ENCODE data around the gene PROK1. TPM values are rescaled to one million over a fixed set of nuclear protein-coding genes. Genes with fewer than 3 reads are reported as not detected.

The PROK1 gene
- total and polyA plus RNA-seq, 2 of the 13 experiments (the other 11 are each of a cell fraction or from before 2014, with no cell fraction given): 0.07 TPM; not detected in 1

- Histone ChIP-seq H3K79me2 (ENCODE audit: insufficient read depth, low read length) (no peaks in the 10 kb centered on the region), H3K4me2 (ENCODE audit: low read depth, low read length) (no peak overlapping the region), H3K4me1 (ENCODE audit: insufficient read depth, low read length) (peaks cover 10% of the 10 kb centered on the region; the same call in 1 of the 2 replicates), H2AFZ (ENCODE audit: low read length) (no peak overlapping the region), H3K27me3 (ENCODE audit: control insufficient read depth in 1 of 2, insufficient read depth in 2 of 2, low read length in 2 of 2) (peaks cover 1 to 14% of the 10 kb centered on the region in 2 experiments; a peak in 2 of 5 replicates), H4K20me1 (ENCODE audit: insufficient read depth, low read length) (no peaks in the 10 kb centered on the region), H3K27ac (ENCODE audit: extremely low read length, insufficient read depth, low read length) (no peak overlapping the region), H3K4me3 (replicated peaks in 1 of 3; ENCODE audit: insufficient read depth in 1 of 3, low read depth in 2 of 3, low read length in 3 of 3) (no peak overlapping the region), H3K36me3 (replicated peaks in 1 of 2; ENCODE audit: control insufficient read depth in 1 of 2, insufficient read depth in 2 of 2, low read length in 2 of 2) (no peaks in the 10 kb centered on the region), H3K9ac (ENCODE audit: insufficient read depth, low read depth, low read length) (no peak overlapping the region), H3K9me3 (ENCODE audit: low read length) (no peaks in the 10 kb centered on the region)
- intact Hi-C loops (cut with micrococcal nuclease; ENCODE audit: unreplicated experiment): no loop called here
- POLR2A ChIA-PET: no interaction called here
- DNase-seq (ENCODE audit: low spot score) (no peak), FAIRE-seq (no peak), ATAC-seq (no peak)
- in situ Hi-C loops (cut with HindIII; ENCODE audit: extremely low pct_ligation_motif_present, low pct_unique_long_range_greater_than_20kb): no loop called here
- no TSS peak for BruUV-seq (replicated peaks)
- CTCF ChIA-PET (ENCODE audit: low intra/inter-chr PET ratio, low total read pairs): no interaction called here
- WGBS (ENCODE audit: low lambda C conversion rate): 0% methylated on average over 4 of the region's 4 CpGs
- no peak for TF ChIP-seq ZMYM3 (CRISPR knock-in tag; IDR thresholded peaks at IDR 0.05)
- no peak for TF ChIP-seq FOXP1 (IDR thresholded peaks at IDR 0.05)
- TF ChIP-seq FOXP1 (CRISPR knock-in tag; IDR thresholded peaks at IDR 0.05): no peak
- TF ChIP-seq DNMT3B (CRISPR knock-in tag; conservative IDR thresholded peaks at IDR 0.05): no peak
- no peak for TF ChIP-seq ZNF557 (CRISPR knock-in tag; IDR thresholded peaks at IDR 0.05)
- TF ChIP-seq SOX6 (IDR thresholded peaks at IDR 0.05): no peak
- no peak for TF ChIP-seq SOX6 (CRISPR knock-in tag; IDR thresholded peaks at IDR 0.05)
- TF ChIP-seq THAP8 (CRISPR knock-in tag; IDR thresholded peaks at IDR 0.05; ENCODE audit: borderline replicate concordance): no peak
- no peak for TF ChIP-seq ZGPAT (CRISPR knock-in tag; IDR thresholded peaks at IDR 0.05)
- no peak for TF ChIP-seq ZKSCAN5 (CRISPR knock-in tag; IDR thresholded peaks at IDR 0.05)
- TF ChIP-seq POLR2AphosphoS5 (IDR thresholded peaks at IDR 0.05; ENCODE audit: low read depth, low read length): no peak
- no peak for TF ChIP-seq ZNF773 (CRISPR knock-in tag; IDR thresholded peaks at IDR 0.05; ENCODE audit: borderline replicate concordance)
- no peak for TF ChIP-seq ZNF841 (CRISPR knock-in tag; IDR thresholded peaks at IDR 0.05; ENCODE audit: borderline replicate concordance)
- no peak for TF ChIP-seq NCOR1 (IDR thresholded peaks at IDR 0.05; ENCODE audit: borderline replicate concordance, low read length)
- no peak for TF ChIP-seq PRDM4 (CRISPR knock-in tag; IDR thresholded peaks at IDR 0.05; ENCODE audit: borderline replicate concordance)
- TF ChIP-seq ZNF704 (CRISPR knock-in tag; IDR thresholded peaks at IDR 0.05; ENCODE audit: borderline replicate concordance): no peak
- no peak for TF ChIP-seq NR2C2 (CRISPR knock-in tag; IDR thresholded peaks at IDR 0.05; ENCODE audit: borderline replicate concordance)
- TF ChIP-seq IKZF4 (CRISPR knock-in tag; IDR thresholded peaks at IDR 0.05; ENCODE audit: borderline replicate concordance, low read depth, not compliant biosample characterization): no peak
- TF ChIP-seq BCL3 (CRISPR knock-in tag; IDR thresholded peaks at IDR 0.05): no peak
These were observed 24.1 kb upstream of the PROK1 start for GRCh38 chr1:110426854-110427253.
